Activated CD4-positive, alpha-beta T cell treated with anti-CD3 and anti-CD28 coated beads, Interleukin-2, Interleukin-6, amounts not matched to agents 100 ng/mL and 50 ng/mL, durations not matched to agents 16 hours and 8 hours (primary cell): ENCODE data around the gene MS4A6A.
A peak's percentile ranks its signal among the peaks of the same experiment; 100 is the strongest.
"Not testable (repeated sequence)": the region's sequence is repeated elsewhere in the genome, so short reads cannot be mapped to it uniquely, and the experiment has no call there.

Experiments
- DNase-seq: peaks from one replicate; pipeline ENCODE4 v3.0.0-alpha.2; 2020

Gene MS4A6A

GRCh38 chr11:60175860-60176275 is 7.0 kb downstream of the MS4A6A start:
- peak; percentile 12 for DNase-seq

- no peak for DNase-seq
Measured at GRCh38 chr11:60172011-60172410, 10.9 kb downstream of the MS4A6A start.

GRCh38 chr11:60170566-60170965 is 12.3 kb downstream of the MS4A6A start:
- DNase-seq, result no peak

GRCh38 chr11:60169264-60169915 is 13.5 kb downstream of the MS4A6A start:
- no peak for DNase-seq

GRCh38 chr11:60168306-60168705 is 14.6 kb downstream of the MS4A6A start:
- no peak for DNase-seq

- DNase-seq, result no peak
Measured at GRCh38 chr11:60165951-60166350, 16.9 kb downstream of the MS4A6A start.

DNA sequence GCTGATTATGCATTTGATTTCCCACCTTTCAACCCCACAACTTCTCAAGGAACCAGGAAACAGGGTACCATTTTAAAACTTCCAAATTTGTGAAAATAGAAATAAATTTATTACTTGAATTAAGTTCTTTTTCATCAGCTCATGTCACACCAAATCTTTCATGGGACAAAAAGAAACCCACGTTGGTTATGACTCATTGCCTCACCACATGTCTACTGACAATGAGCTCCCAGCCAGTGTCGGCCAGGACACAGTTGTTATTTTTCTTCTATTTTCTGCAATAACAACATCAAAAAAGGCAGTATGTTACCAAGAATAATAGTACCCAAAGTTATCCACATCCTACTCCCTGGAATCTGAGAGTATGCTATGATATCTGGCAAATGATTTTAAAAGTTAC is 17.3 kb downstream of the MS4A6A start:
- DNase-seq, result peak; percentile 32

DNA sequence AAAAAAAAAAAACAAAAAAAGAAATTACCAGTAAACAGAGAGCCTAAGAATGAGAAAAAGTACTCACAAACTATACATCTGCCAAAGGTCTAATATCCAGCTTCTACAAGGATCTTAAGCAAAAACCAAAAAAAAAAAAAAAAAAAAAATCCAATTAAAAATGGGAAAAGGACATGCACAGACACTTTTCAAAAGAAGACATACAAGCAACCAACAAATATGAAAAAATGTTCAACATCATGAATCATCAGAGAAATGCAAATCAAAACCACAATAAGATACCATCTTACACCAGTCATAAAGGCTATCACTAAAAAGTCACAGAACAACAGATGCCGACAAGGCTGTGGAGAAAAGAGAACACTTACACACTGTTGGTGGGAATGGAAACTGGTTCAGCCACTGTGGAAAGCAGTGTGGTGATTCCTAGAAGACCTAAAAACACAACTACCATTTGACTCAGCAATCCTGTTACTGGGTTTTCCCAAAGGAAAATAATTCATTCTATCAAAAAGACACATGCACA is 18.3 kb downstream of the MS4A6A start:
- peak; percentile 58 for DNase-seq

DNA sequence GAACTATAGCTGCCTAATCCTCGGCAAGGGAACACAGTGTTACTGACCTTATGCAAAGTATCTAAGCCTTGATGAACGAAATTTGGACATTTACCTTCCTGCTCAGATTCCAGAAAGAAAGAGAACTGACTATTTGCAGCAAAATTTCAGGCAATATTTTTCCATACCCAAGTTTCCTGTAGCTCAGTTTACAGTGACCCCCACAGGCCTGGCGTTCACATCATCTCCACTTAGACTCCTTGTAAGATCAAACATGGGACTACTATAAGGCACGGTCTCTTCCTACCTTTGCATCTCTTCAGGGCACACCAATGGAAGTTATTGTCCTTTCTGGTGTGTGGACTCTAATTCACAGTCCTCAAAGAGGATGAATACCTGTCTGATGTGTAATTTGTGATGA is 21.1 kb downstream of the MS4A6A start:
- no peak for DNase-seq

- no peak for DNase-seq
Measured at GRCh38 chr11:60161107-60161506, 21.8 kb downstream of the MS4A6A start.

DNA sequence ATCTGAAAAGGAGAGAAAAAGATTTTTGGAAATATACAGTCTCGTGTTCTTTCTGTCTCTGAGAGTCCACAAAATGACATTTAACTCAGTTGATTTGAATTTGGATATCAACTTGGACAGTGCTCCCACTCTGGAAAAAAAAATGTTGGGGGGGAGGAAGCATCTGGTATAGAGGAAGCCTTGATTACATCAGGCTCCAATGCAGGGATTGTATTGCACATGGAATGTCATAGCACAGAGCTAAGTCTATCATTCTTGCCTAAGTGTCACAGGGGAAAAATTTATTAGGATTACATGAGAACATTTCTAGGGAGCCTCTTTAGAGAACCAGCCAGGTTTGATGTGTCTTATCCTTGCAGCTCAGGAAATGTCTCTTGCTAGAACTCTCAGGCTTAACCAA is 23.0 kb downstream of the MS4A6A start:
- no peak for DNase-seq

GRCh38 chr11:60159284-60159683 is 23.6 kb downstream of the MS4A6A start:
- no peak for DNase-seq

DNA sequence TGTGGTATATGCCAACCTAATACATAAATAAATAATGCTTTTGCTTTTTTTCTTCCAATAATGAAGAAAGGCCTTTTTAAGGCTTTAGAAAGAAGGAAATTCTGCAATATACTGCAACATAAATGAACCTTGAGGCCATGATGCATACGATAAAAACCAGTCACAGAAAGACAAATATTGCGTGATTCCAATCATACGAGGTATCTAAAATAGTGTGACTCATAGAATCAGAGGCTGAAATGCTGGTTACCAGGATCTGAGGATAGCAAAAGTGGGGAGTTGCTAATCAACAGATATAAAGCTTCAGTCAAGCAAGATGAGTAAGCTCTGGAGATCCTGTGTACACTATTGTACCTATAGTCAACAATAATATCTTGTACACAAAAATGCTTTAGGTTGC is 24.2 kb downstream of the MS4A6A start:
- no peak for DNase-seq

DNA sequence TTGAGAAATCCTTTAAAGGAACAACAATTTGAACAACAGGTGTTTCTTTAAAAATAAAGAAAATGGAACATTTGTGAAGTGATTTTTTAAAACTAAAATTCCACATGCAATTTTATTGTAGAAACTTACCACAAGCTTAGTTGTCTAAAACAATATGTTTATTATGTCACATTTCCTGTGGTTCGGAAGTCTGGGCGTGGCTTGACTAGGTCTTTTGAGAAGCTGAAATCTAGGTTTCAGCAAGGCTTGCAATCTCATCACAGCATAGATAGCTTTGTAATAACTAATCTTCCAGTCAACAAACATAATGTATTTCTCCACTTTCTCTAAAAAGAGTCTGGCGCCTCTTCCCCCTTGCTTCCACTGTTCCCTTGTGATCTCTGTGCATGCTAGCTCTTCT is 27.0 kb downstream of the MS4A6A start:
- no peak for DNase-seq

DNA sequence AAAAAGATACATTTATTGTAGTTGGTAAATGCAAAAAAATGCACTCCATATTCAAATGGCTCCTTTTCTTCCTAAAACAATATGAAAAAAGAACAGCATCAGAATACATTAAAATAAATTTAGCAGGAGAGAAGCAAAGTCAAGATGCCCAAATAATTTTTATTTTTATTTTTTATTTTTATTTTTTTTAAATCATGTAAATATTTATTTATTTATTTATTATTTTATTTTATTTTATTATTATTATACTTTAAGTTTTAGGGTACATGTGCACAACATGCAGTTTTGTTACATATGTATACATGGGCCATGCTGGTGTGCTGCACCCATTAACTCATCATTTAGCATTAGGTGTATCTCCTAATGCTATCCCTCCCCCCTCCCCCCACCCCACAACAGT is 30.2 kb downstream of the MS4A6A start:
- DNase-seq, result not testable (repeated sequence)

DNA sequence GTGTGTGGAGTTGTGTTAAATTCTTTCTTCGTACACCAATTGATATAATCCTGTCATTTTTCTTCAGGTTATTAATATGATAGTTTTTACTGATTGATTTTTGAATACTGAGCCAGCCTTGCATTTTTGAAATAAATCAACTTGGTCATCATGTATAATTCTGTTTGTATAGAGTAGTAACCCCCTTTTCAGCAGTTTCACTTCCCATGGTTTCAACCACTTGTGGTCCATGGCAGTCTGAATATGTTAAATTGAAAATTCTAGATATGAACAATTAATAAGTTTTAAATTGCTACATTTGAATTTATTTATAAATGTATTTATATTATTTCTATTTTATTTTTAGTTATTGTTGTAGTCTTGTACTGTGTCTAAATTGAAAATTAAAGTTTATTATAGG is 32.6 kb downstream of the MS4A6A start:
- no peak for DNase-seq

DNA sequence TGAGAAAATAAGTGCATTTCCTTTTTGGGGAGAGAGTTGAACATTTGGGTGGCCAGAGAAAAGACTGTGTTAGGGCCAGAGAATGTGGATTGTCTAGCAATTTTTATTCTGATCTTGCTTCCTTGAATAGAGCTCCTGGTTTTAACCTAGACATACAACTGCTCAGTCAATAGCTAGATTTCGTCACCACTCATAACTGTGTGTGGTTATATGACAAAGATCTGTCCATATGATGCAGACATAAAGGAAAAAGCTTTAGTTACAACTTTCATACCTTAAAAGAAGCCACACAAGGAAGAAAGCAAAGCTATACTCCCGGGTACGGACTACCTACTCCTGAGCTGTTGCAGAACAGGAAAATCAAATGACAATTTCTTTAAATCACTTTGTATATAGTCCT is 37.2 kb downstream of the MS4A6A start:
- DNase-seq, result no peak

DNA sequence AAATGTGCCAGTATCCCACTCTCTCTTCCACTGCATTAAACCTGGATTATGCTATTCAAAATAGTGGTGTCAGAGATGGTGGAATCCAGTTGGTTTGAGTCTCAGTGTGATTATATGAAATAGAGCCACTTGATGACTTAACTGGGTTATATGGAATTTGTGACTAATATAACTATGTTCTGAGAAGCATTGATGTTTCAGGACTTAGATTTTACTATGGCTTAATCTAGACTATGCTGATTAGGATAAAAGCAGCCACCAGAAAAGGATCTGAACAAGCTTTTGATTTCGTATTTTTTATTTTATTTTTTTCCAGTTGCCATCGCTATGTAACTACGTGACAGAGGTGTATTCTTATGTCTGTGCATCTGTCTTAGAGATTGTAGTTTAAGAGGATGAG is 39.1 kb downstream of the MS4A6A start:
- DNase-seq, result no peak

- DNase-seq, result no peak
Measured at GRCh38 chr11:60133917-60134316, 49.0 kb downstream of the MS4A6A start.

DNA sequence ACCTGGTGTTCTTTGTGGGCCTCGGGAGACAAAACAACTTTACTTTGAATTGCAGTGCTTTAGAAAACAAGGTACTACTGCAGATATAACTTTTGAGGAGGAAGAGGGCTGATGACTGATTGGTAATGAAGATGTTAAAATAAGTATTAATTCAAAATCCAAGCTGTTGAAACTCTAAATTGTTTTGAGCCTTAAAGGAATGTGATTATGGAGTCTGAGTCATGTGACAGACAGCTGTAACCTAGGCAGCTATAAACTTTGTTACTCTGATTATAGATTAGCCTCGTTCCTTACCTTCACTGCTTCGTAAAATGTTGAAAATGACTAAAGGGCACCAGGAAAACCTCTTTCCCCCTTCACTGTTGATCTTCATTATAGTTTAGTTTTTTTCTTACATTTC is 51.0 kb downstream of the MS4A6A start:
- DNase-seq, result no peak

DNA sequence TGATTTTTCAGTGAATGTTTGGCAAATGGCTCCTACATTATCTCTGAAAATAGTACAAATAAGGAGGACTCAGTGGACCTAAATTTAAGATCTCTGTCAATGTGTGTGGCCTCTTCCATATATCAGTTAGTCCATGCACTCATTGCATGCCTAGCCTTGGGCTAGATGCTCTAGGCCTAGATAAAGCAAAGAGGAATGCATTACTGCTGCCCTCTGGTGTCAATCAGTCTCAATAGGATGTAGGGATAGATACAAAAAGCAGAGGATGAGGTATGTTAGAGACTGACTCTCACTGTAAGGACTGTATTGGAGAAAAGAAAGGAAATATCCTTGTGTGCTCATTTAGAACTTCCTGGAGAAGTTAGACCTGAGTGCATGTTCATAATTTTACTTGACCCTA is 52.4 kb downstream of the MS4A6A start:
- peak; percentile 33 for DNase-seq

DNA sequence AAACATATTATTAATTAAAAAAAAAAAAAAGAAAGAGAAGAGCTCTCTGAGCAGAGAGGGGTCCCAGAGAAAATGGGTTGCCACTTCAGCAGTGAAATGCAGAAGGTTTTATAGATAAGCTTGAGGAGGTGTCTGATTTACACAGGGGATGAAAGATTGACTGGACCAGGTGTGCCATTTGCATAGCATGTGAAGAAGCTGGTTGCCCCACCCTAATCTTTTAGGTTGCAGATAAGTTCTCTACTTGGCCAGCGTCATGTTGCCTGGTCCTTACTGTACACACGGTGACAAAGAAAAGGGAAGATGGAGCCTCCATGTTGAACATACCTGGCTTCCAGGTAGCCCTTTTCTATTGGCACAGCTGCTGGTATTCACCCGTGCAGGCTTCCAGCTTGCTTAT is 53.0 kb downstream of the MS4A6A start:
- no peak for DNase-seq

- not testable (repeated sequence) for DNase-seq
Measured at GRCh38 chr11:60128866-60129265, 54.0 kb downstream of the MS4A6A start.

DNA sequence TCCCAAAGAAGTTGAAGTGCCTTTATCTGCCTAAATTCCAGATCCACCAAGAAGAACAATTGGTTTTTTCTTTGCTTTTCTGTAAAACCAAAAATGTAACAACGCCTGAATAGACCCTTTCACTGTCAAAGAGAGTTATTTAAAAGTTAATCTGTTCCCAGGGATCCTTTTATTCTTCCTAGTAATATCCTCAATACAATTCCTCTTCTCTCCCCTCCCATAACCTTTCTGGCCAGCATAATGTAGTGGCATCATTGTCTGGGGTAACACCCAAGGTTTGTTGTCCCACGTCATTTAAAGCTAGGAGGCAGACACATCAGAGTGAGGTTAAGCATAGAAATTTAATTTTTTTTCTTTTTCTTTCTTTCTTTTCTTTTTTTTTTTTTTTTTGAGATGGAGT is 54.5 kb downstream of the MS4A6A start:
- no peak for DNase-seq

DNA sequence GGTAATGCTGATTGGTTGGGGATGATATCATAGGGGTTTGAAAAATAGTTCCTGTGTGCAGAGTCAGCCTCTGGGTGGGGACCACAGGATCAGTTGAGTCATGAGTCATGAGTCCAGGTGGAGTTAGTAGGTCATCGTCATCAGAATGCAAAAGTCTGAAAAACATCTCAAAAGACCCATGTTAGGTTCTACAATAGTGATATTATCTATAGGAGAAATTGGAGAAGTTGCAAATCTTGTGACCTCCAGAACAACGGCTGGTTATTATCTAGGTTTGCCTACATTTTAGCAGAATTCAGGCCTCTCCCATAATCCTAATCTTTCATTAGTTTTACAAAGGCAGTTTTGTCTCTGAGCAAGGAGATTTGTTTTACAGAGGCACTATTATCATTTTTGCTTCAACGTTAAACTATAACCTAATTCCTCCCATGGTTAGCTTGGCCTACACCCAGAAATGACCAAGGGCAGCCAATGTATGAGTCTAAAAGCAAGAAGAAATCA is 55.5 kb downstream of the MS4A6A start:
- DNase-seq, result no peak
